Measurements from ENCODE around the gene ST8SIA1. TPM values are rescaled to one million over a fixed set of nuclear protein-coding genes. Genes with fewer than 3 reads are reported as not detected.

The ST8SIA1 gene
- total RNA-seq, 3 donors from 2014 or later: 2.6 to 11.1 (median 10.4) TPM

- peaks cover 6% of the 10 kb centered on the region in 2 donors for H3K4me1 ChIP-seq
- intact Hi-C loops (cut with DNase I; ENCODE audit: low total_unique reads): no loop called here
These were observed 65.5 kb downstream of the ST8SIA1 start for GRCh38 chr12:22268973-22269372.

DNA sequence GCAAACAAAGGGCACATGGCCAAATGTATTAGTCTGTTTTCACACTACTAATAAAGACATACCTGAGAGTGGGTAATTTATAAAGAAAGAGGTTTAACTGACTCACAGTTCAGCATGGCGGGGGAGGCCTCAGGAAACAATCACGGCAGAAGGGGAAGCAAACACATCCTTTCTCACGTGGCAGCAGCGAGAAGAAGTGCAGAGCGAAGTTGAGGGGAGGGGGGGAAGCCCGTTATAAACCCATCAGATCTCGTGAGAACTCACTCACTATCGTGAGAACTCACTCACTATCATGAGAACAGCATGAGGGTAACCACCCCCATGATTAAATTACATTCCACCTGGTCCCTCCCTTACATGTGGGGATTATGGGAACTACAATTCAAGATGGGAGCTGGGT, 66.1 kb downstream of the ST8SIA1 start:
- TF ChIP-seq, protein P1, sequence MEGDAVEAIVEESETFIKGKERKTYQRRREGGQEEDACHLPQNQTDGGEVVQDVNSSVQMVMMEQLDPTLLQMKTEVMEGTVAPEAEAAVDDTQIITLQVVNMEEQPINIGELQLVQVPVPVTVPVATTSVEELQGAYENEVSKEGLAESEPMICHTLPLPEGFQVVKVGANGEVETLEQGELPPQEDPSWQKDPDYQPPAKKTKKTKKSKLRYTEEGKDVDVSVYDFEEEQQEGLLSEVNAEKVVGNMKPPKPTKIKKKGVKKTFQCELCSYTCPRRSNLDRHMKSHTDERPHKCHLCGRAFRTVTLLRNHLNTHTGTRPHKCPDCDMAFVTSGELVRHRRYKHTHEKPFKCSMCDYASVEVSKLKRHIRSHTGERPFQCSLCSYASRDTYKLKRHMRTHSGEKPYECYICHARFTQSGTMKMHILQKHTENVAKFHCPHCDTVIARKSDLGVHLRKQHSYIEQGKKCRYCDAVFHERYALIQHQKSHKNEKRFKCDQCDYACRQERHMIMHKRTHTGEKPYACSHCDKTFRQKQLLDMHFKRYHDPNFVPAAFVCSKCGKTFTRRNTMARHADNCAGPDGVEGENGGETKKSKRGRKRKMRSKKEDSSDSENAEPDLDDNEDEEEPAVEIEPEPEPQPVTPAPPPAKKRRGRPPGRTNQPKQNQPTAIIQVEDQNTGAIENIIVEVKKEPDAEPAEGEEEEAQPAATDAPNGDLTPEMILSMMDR (IDR thresholded peaks at IDR 0.05): no peak
- TF ChIP-seq POLR2AphosphoS5 (IDR thresholded peaks at IDR 0.05) (no peak), POLR2A (IDR thresholded peaks at IDR 0.05) (no peak)
- peaks cover 6% of the 10 kb centered on the region in 2 donors for H3K4me1 ChIP-seq
- DNase-seq (ENCODE audit: low spot score in 2 of 2): no peak
- H3K9me3 ChIP-seq: no peaks in the 10 kb centered on the region
- no peak overlapping the region for H3K4me3 ChIP-seq
- no peaks in the 10 kb centered on the region for H3K27me3 ChIP-seq
- H3K36me3 ChIP-seq: no peaks in the 10 kb centered on the region
- intact Hi-C loops (cut with DNase I; ENCODE audit: low total_unique reads): no loop called here
- H3K27ac ChIP-seq: peak overlapping the region in 1 of 2 donors; percentile 48

More at GRCh38 chr12:22268973-22269372, 65.5 kb downstream of the ST8SIA1 start:
- no peaks in the 10 kb centered on the region for H3K9me3 ChIP-seq
- H3K4me3 ChIP-seq: no peak overlapping the region
- H3K27ac ChIP-seq: peak overlapping the region; percentile 8 to 66
- no peaks in the 10 kb centered on the region for H3K27me3 ChIP-seq
- TF ChIP-seq POLR2A (IDR thresholded peaks at IDR 0.05): no peak
- no peak for TF ChIP-seq POLR2AphosphoS5 (IDR thresholded peaks at IDR 0.05)
- TF ChIP-seq, protein P1 (IDR thresholded peaks at IDR 0.05): no peak
- no peak for DNase-seq (ENCODE audit: low spot score in 2 of 2)
- no peaks in the 10 kb centered on the region for H3K36me3 ChIP-seq

DNA sequence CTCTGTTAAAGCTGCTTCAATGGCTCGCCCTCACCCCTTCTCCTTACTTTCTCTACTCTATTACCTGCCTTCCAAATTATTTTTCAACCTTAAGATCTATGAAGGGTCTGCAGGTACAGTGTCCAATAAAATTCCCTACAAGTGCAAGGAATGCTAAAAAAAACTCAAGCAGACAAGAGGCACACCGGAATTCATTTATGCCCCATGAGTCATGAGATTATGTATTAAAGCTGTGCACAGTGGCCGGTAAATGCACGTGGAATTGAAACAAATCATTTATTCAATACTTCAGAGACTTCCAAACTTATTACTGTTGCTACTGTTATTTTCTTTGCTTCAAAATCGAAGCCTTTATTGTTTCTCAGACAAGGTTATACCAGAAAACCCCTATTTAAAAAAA, 68.4 kb downstream of the ST8SIA1 start:
- Histone ChIP-seq H3K9me3 (no peaks in the 10 kb centered on the region), H3K4me1 (peaks cover 2 to 6% of the 10 kb centered on the region in 2 donors), H3K4me3 (no peak overlapping the region), H3K27ac (no peak overlapping the region), H3K36me3 (no peaks in the 10 kb centered on the region), H3K27me3 (no peaks in the 10 kb centered on the region)
- intact Hi-C loops (cut with DNase I; ENCODE audit: low total_unique reads): no loop called here
- TF ChIP-seq, protein P1 (IDR thresholded peaks at IDR 0.05): no peak
- TF ChIP-seq POLR2AphosphoS5 (IDR thresholded peaks at IDR 0.05) (no peak), POLR2A (IDR thresholded peaks at IDR 0.05) (no peak)
- DNase-seq (ENCODE audit: low spot score in 2 of 2): no peak

DNA sequence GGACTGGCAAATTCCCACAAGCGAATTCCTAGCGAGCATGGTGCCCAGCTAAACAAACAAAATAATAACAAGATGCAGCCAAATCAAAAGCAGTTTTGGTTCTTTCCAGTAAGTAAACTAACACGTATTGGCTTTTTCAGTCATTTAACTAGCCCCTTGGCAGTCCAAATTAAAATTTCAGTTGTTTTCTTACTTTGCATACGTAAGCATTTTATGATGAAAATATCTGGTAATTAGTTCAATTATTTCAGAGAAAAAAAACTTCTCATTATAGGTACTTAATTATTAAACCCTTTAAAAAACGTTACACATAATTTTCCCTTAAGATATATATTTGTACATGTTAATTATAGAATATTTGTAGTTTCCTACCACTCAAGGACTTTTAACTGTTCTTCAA, 70.1 kb downstream of the ST8SIA1 start:
- TF ChIP-seq, protein P1 (IDR thresholded peaks at IDR 0.05): no peak
- TF ChIP-seq POLR2A (IDR thresholded peaks at IDR 0.05) (no peak), POLR2AphosphoS5 (IDR thresholded peaks at IDR 0.05) (no peak)
- H3K36me3 ChIP-seq: no peaks in the 10 kb centered on the region
- no peaks in the 10 kb centered on the region for H3K9me3 ChIP-seq
- H3K4me3 ChIP-seq: no peak overlapping the region
- H3K27me3 ChIP-seq: no peaks in the 10 kb centered on the region
- peaks cover 0 to 6% of the 10 kb centered on the region in 2 donors for H3K4me1 ChIP-seq
- H3K27ac ChIP-seq: no peak overlapping the region
- intact Hi-C loops (cut with DNase I; ENCODE audit: low total_unique reads): no loop called here
- DNase-seq (ENCODE audit: low spot score in 2 of 2): no peak

DNA sequence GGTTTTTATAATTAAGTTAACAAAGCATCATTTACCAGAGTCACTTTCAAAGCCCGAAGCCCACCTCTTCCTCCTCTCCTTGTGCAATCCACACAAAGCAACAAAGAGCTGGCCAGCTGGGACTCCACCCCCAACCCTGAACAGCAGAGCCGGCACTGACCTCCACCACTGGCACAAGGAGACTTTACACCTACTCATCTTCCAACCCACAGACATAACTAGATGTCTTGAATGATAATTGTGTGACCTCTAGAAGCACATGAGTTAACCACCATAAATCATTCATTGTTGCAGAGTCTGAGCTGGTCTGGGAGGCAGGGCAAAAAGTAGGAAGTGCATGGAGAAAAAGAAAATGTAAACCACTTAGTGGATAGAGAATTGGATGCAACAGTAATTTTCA, 72.2 kb downstream of the ST8SIA1 start:
- H3K4me1 ChIP-seq: no peaks in the 10 kb centered on the region
- no peaks in the 10 kb centered on the region for H3K9me3 ChIP-seq
- TF ChIP-seq, protein P1 (IDR thresholded peaks at IDR 0.05): no peak
- no peak for TF ChIP-seq POLR2A (IDR thresholded peaks at IDR 0.05)
- TF ChIP-seq POLR2AphosphoS5 (IDR thresholded peaks at IDR 0.05): no peak
- no peak overlapping the region for H3K27ac ChIP-seq
- H3K27me3 ChIP-seq: no peaks in the 10 kb centered on the region
- H3K36me3 ChIP-seq: no peaks in the 10 kb centered on the region
- no peak for DNase-seq (ENCODE audit: low spot score in 2 of 2)
- intact Hi-C loops (cut with DNase I; ENCODE audit: low total_unique reads): no loop called here
- no peak overlapping the region for H3K4me3 ChIP-seq

Data from breast epithelium (tissue), 4 donors.